HepG2 (cell line): ENCODE data around the gene CDC37. TPM values are rescaled to one million over a fixed set of nuclear protein-coding genes. Genes with fewer than 3 reads are reported as not detected.

Experiments used
- AKAP8 ChIP-seq: sonication (generic); formaldehyde crosslinking; IDR thresholded peaks from 2 replicates; pipeline ENCODE4 v1.5.1; 2020; ENCODE audit warnings: mild to moderate bottlenecking, missing genetic modification reagents
- PAF1 ChIP-seq: IDR thresholded peaks from 2 replicates; pipeline ENCODE4 v1.6.1; 2016; ENCODE audit warnings: missing genetic modification reagents, missing compliant biosample characterization
- ZBTB3 ChIP-seq: sonication (generic); formaldehyde crosslinking; IDR thresholded peaks from 2 replicates; pipeline ENCODE4 v1.4.0; 2020; ENCODE audit warnings: low read depth, mild to moderate bottlenecking, moderate library complexity, missing genetic modification reagents, borderline replicate concordance
- ZNF143 ChIP-seq: sonication (generic); formaldehyde crosslinking; IDR thresholded peaks from 2 replicates; pipeline ENCODE4 v1.4.0; 2020; ENCODE audit warnings: missing genetic modification reagents
- ZNF30 ChIP-seq: sonication (generic); formaldehyde crosslinking; IDR thresholded peaks from 2 replicates; pipeline ENCODE4 v1.5.0; 2020; ENCODE audit warnings: mild to moderate bottlenecking, missing genetic modification reagents
- ZNF501 ChIP-seq: sonication (generic); formaldehyde crosslinking; IDR thresholded peaks from 2 replicates; pipeline ENCODE4 v1.5.1; 2020; ENCODE audit warnings: mild to moderate bottlenecking, moderate library complexity, missing genetic modification reagents
- ZNF790 ChIP-seq: sonication (generic); formaldehyde crosslinking; IDR thresholded peaks from 2 replicates; pipeline ENCODE4 v1.8.0; 2022; ENCODE audit warnings: missing genetic modification reagents, mild to moderate bottlenecking, borderline replicate concordance
- polyA plus RNA-seq, 8 experiments: library from polyadenylated mRNA; depleted of rRNA in 3 of 8; stranded (reverse) in 7 of 8; unstranded in 1 of 8; fragments of >200 nt; fragmentation: Illumina TruSeq in 4 of 8; extraction: Trizol in 4 of 8; gene quantifications; 2 replicates each; pipeline versions ENCODE4 v1.2.1 to v1.2.3, GENCODE V29; 2011 to 2016; ENCODE audit warnings: low read depth in 4 of 8, missing spikeins in 1 of 8, mixed read lengths in 1 of 8; ENCODE audit not compliant: insufficient read depth in 1 of 8
- total RNA-seq, 5 experiments: library from RNA; depleted of rRNA; stranded (reverse); fragments of >200 nt; fragmentation: Illumina TruSeq; extraction: Trizol; gene quantifications; 2 replicates each; pipeline ENCODE4 v1.2.3, GENCODE V29; 2016; ENCODE audit warnings: low read depth in 1 of 5
- TF ChIP-seq, protein P1 (sequence below): sonication (generic); formaldehyde crosslinking; IDR thresholded peaks from 2 replicates; pipeline ENCODE4 v1.9.0; 2021; ENCODE audit warnings: missing genetic modification reagents, mild to moderate bottlenecking, borderline replicate concordance
- TF ChIP-seq, protein P2 (sequence below): sonication (generic); formaldehyde crosslinking; IDR thresholded peaks from 2 replicates; pipeline ENCODE4 v1.4.0; 2020; ENCODE audit warnings: missing genetic modification reagents
- TF ChIP-seq, protein P3 (sequence below): sonication (generic); formaldehyde crosslinking; IDR thresholded peaks from 2 replicates; pipeline ENCODE4 v1.4.0; 2020; ENCODE audit warnings: missing genetic modification reagents
- TF ChIP-seq, protein P4 (sequence below): sonication (generic); formaldehyde crosslinking; IDR thresholded peaks from 2 replicates; pipeline ENCODE4 v1.5.0; 2020; ENCODE audit warnings: mild to moderate bottlenecking, missing genetic modification reagents
- TF ChIP-seq, protein P5 (sequence below): sonication (generic); formaldehyde crosslinking; IDR thresholded peaks from 2 replicates; pipeline ENCODE4 v1.5.0; 2020; ENCODE audit warnings: mild to moderate bottlenecking, missing genetic modification reagents, borderline replicate concordance

The CDC37 gene
- total and polyA plus RNA-seq, 2 of the 13 experiments (the other 11 are each of a cell fraction or from before 2014, with no cell fraction given): 158 to 177 TPM

DNA sequence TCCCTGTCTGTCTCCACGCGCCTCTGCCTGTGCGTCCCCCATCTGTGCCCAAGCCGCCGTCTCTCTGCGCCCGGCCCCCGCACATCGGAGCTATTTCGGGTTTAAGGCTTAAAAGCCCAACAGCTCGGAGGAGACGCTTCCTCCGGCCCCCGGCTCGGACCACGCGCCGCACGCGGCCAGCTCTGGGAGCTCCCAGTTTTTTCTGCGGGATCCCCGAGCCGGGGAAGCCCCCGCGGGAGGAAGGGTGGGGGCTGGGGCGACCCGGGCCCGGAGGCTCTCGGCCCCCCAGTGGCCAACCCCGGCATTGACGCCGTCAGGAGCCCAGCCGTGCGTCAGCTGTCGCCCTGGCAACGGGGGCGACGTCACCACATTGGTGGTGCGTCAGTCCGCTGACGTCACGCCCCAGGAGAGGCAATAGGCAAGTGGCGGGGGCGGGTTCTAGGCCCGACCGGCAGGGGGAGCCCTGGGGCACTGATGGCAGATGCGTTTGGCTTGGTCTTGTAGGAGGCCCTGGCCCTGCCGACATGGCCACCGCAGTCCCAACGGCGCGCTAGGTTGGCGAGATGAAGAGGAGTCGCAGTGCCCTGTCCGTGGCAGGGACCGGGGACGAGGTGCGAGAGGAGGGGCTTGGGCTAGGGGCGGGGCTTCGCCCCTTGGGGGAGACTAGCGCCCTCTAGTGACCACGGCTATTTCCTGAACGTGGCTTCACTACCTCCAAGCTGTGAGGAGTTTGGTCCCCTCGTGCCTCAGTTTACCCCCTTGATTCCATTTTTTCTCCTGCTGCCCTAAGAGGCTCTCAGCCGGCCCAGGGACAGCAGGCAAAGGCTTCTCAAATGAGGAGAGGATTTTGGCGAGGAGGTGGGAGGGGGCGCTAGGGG lies 13.3 kb upstream of the CDC37 start (continued):
- TF ChIP-seq, protein P1, sequence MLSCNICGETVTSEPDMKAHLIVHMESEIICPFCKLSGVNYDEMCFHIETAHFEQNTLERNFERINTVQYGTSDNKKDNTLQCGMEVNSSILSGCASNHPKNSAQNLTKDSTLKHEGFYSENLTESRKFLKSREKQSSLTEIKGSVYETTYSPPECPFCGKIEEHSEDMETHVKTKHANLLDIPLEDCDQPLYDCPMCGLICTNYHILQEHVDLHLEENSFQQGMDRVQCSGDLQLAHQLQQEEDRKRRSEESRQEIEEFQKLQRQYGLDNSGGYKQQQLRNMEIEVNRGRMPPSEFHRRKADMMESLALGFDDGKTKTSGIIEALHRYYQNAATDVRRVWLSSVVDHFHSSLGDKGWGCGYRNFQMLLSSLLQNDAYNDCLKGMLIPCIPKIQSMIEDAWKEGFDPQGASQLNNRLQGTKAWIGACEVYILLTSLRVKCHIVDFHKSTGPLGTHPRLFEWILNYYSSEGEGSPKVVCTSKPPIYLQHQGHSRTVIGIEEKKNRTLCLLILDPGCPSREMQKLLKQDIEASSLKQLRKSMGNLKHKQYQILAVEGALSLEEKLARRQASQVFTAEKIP: no peak
- TF ChIP-seq, protein P2, sequence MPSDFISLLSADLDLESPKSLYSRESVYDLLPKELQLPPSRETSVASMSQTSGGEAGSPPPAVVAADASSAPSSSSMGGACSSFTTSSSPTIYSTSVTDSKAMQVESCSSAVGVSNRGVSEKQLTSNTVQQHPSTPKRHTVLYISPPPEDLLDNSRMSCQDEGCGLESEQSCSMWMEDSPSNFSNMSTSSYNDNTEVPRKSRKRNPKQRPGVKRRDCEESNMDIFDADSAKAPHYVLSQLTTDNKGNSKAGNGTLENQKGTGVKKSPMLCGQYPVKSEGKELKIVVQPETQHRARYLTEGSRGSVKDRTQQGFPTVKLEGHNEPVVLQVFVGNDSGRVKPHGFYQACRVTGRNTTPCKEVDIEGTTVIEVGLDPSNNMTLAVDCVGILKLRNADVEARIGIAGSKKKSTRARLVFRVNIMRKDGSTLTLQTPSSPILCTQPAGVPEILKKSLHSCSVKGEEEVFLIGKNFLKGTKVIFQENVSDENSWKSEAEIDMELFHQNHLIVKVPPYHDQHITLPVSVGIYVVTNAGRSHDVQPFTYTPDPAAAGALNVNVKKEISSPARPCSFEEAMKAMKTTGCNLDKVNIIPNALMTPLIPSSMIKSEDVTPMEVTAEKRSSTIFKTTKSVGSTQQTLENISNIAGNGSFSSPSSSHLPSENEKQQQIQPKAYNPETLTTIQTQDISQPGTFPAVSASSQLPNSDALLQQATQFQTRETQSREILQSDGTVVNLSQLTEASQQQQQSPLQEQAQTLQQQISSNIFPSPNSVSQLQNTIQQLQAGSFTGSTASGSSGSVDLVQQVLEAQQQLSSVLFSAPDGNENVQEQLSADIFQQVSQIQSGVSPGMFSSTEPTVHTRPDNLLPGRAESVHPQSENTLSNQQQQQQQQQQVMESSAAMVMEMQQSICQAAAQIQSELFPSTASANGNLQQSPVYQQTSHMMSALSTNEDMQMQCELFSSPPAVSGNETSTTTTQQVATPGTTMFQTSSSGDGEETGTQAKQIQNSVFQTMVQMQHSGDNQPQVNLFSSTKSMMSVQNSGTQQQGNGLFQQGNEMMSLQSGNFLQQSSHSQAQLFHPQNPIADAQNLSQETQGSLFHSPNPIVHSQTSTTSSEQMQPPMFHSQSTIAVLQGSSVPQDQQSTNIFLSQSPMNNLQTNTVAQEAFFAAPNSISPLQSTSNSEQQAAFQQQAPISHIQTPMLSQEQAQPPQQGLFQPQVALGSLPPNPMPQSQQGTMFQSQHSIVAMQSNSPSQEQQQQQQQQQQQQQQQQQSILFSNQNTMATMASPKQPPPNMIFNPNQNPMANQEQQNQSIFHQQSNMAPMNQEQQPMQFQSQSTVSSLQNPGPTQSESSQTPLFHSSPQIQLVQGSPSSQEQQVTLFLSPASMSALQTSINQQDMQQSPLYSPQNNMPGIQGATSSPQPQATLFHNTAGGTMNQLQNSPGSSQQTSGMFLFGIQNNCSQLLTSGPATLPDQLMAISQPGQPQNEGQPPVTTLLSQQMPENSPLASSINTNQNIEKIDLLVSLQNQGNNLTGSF (CRISPR knock-in tag): 0 out of 2 replicates have a peak, but pooled peaks have one; percentile 39
- TF ChIP-seq ZNF501 (CRISPR knock-in tag): peak; percentile 88
- no peak for TF ChIP-seq AKAP8
- TF ChIP-seq ZBTB3 (CRISPR knock-in tag): peak; percentile 54; the same call in 1 of the 2 replicates
- TF ChIP-seq ZNF790 (CRISPR knock-in tag): no peak
- TF ChIP-seq, protein P3, sequence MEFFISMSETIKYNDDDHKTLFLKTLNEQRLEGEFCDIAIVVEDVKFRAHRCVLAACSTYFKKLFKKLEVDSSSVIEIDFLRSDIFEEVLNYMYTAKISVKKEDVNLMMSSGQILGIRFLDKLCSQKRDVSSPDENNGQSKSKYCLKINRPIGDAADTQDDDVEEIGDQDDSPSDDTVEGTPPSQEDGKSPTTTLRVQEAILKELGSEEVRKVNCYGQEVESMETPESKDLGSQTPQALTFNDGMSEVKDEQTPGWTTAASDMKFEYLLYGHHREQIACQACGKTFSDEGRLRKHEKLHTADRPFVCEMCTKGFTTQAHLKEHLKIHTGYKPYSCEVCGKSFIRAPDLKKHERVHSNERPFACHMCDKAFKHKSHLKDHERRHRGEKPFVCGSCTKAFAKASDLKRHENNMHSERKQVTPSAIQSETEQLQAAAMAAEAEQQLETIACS (CRISPR knock-in tag): no peak
- TF ChIP-seq, protein P4, sequence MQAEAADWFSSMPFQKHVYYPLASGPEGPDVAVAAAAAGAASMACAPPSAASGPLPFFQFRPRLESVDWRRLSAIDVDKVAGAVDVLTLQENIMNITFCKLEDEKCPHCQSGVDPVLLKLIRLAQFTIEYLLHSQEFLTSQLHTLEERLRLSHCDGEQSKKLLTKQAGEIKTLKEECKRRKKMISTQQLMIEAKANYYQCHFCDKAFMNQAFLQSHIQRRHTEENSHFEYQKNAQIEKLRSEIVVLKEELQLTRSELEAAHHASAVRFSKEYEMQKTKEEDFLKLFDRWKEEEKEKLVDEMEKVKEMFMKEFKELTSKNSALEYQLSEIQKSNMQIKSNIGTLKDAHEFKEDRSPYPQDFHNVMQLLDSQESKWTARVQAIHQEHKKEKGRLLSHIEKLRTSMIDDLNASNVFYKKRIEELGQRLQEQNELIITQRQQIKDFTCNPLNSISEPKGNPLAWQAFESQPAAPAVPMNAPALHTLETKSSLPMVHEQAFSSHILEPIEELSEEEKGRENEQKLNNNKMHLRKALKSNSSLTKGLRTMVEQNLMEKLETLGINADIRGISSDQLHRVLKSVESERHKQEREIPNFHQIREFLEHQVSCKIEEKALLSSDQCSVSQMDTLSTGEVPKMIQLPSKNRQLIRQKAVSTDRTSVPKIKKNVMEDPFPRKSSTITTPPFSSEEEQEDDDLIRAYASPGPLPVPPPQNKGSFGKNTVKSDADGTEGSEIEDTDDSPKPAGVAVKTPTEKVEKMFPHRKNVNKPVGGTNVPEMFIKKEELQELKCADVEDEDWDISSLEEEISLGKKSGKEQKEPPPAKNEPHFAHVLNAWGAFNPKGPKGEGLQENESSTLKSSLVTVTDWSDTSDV (CRISPR knock-in tag): no peak
- no peak for TF ChIP-seq ZNF30 (CRISPR knock-in tag)
- no peak for TF ChIP-seq PAF1 (CRISPR knock-in tag)
- peak; percentile 51 for TF ChIP-seq ZNF143 (CRISPR knock-in tag)
- TF ChIP-seq, protein P5, sequence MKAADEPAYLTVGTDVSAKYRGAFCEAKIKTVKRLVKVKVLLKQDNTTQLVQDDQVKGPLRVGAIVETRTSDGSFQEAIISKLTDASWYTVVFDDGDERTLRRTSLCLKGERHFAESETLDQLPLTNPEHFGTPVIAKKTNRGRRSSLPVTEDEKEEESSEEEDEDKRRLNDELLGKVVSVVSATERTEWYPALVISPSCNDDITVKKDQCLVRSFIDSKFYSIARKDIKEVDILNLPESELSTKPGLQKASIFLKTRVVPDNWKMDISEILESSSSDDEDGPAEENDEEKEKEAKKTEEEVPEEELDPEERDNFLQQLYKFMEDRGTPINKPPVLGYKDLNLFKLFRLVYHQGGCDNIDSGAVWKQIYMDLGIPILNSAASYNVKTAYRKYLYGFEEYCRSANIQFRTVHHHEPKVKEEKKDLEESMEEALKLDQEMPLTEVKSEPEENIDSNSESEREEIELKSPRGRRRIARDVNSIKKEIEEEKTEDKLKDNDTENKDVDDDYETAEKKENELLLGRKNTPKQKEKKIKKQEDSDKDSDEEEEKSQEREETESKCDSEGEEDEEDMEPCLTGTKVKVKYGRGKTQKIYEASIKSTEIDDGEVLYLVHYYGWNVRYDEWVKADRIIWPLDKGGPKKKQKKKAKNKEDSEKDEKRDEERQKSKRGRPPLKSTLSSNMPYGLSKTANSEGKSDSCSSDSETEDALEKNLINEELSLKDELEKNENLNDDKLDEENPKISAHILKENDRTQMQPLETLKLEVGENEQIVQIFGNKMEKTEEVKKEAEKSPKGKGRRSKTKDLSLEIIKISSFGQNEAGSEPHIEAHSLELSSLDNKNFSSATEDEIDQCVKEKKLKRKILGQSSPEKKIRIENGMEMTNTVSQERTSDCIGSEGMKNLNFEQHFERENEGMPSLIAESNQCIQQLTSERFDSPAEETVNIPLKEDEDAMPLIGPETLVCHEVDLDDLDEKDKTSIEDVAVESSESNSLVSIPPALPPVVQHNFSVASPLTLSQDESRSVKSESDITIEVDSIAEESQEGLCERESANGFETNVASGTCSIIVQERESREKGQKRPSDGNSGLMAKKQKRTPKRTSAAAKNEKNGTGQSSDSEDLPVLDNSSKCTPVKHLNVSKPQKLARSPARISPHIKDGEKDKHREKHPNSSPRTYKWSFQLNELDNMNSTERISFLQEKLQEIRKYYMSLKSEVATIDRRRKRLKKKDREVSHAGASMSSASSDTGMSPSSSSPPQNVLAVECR (CRISPR knock-in tag): peak; percentile 93
